ENCODE measurements around the gene HMX3. TPM values are rescaled to one million over a fixed set of nuclear protein-coding genes. Genes with fewer than 3 reads are reported as not detected.

HMX3 gene
- total and polyA plus RNA-seq, 8 donors = 0.37 TPM; not detected in 7

GRCh38 chr10:123092635-123093414, 42.9 kb upstream of the HMX3 start:
- no peaks in the 10 kb centered on the region for H3K9me3 ChIP-seq
- no peak overlapping the region for H3K4me3 ChIP-seq
- H3K4me1 ChIP-seq = no peaks in the 10 kb centered on the region
- H3K27me3 ChIP-seq = peaks cover 0 to 61% (median 6%) of the 10 kb centered on the region in 3 donors
- intact Hi-C loops (cut with DNase I; ENCODE audit: low total_unique reads) = no loop called here
- no peak for DNase-seq
- no peaks in the 10 kb centered on the region for H3K36me3 ChIP-seq
- TF ChIP-seq POLR2A (IDR thresholded peaks at IDR 0.05) = no peak
- TF ChIP-seq EP300 (IDR thresholded peaks at IDR 0.05) = no peak
- no peak for TF ChIP-seq CTCF (IDR thresholded peaks at IDR 0.05)
- TF ChIP-seq POLR2AphosphoS5 (IDR thresholded peaks at IDR 0.05) = no peak
- WGBS, 5 donors = 70 to 76% (median 74%) methylated on average over 14 of the region's 14 CpGs
- no peak overlapping the region for H3K27ac ChIP-seq

DNA sequence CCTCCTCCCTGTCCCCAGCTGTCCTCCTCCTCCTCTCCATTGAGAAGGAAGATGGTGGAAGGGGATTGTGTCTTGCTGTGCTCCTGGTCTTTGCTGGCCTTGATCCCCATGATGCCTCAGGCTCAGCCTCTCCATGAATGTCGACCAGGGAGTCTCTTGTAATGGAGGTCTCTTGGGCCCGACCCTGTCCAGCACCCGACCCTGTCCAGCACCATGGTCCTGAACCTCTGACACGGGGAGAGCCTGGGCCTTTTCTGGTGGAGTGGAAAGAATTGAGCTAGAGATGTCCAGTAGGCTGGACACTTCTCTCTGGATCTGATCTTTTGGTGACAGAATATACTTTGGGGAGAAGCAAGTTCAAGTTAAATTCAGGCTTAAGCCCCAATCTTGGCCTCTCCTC, 42.3 kb upstream of the HMX3 start:
- intact Hi-C loops (cut with DNase I; ENCODE audit: low total_unique reads) = no loop called here
- Histone ChIP-seq H3K36me3 (no peaks in the 10 kb centered on the region), H3K27ac (no peak overlapping the region), H3K27me3 (peaks cover 0 to 64% (median 10%) of the 10 kb centered on the region in 3 donors), H3K9me3 (no peaks in the 10 kb centered on the region), H3K4me3 (no peak overlapping the region), H3K4me1 (no peaks in the 10 kb centered on the region)
- WGBS, 5 donors = 67 to 77% (median 71%) methylated on average over 3 to 4 of the region's 4 CpGs
- no peak for TF ChIP-seq EP300 (IDR thresholded peaks at IDR 0.05)
- no peak for TF ChIP-seq POLR2A (IDR thresholded peaks at IDR 0.05)
- no peak for TF ChIP-seq POLR2AphosphoS5 (IDR thresholded peaks at IDR 0.05)
- no peak for TF ChIP-seq CTCF (IDR thresholded peaks at IDR 0.05)
- DNase-seq = no peak

DNA sequence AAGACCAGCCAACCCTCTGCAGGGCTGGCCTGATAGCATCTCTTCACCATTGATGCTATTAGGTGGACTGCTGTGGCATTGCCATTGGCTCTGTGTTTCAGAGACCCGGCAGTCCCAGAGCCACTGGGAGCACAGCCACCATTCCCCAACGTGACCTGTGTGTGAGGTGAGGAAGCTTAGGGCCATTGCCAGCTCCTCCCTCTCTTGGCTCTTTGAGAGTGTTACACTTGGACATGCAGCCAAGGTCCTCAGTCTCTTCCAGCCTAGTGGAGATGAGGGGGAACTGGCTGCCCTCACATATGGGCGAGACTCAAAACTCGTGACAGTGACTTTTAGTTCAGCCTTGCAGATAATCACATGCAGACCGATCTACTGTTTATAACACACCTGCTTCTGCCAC, 39.3 kb upstream of the HMX3 start:
- TF ChIP-seq POLR2AphosphoS5 (IDR thresholded peaks at IDR 0.05) = no peak
- TF ChIP-seq EP300 (IDR thresholded peaks at IDR 0.05) = no peak
- TF ChIP-seq POLR2A (IDR thresholded peaks at IDR 0.05) = no peak
- no peak for TF ChIP-seq CTCF (IDR thresholded peaks at IDR 0.05)
- H3K4me1 ChIP-seq = no peaks in the 10 kb centered on the region
- 62 to 83% (median 74%) methylated on average over 3 to 5 of the region's 5 CpGs for WGBS, 5 donors
- intact Hi-C loops (cut with DNase I; ENCODE audit: low total_unique reads) = no loop called here
- H3K27me3 ChIP-seq = peaks cover 0 to 53% (median 10%) of the 10 kb centered on the region in 3 donors
- no peak overlapping the region for H3K27ac ChIP-seq
- no peak overlapping the region for H3K4me3 ChIP-seq
- H3K36me3 ChIP-seq = no peaks in the 10 kb centered on the region
- no peaks in the 10 kb centered on the region for H3K9me3 ChIP-seq
- DNase-seq = no peak

DNA sequence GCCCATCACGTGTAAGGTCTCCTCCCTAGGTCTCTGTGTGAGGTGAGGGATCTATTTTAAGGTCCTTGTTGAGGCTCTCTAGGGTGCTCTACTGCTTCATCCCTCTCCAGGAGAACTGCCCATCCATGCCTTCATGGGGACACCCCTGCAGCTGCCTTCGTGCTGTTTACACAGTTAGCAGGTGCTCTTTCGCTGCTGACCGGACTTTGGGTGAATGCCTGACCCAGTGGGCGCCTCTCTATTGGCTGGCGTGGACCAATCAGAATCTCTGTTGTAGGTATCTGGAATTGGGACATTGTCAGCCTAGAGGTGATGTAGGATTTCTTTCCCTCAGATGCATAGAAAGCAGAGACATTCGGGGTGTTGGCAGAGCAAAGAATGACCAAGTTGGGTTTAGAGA, 38.7 kb upstream of the HMX3 start:
- Histone ChIP-seq H3K9me3 (no peaks in the 10 kb centered on the region), H3K27me3 (peaks cover 0 to 53% (median 8%) of the 10 kb centered on the region in 3 donors), H3K36me3 (no peaks in the 10 kb centered on the region), H3K4me1 (no peaks in the 10 kb centered on the region), H3K4me3 (no peak overlapping the region), H3K27ac (no peak overlapping the region)
- WGBS, 5 donors = 55 to 75% (median 73%) methylated on average over 7 of the region's 7 CpGs
- intact Hi-C loops (cut with DNase I; ENCODE audit: low total_unique reads) = no loop called here
- no peak for TF ChIP-seq EP300 (IDR thresholded peaks at IDR 0.05)
- no peak for TF ChIP-seq POLR2A (IDR thresholded peaks at IDR 0.05)
- TF ChIP-seq CTCF (IDR thresholded peaks at IDR 0.05) = no peak
- no peak for TF ChIP-seq POLR2AphosphoS5 (IDR thresholded peaks at IDR 0.05)
- no peak for DNase-seq
